Measurements from ENCODE around the gene FRMPD4. TPM values are rescaled to one million over a fixed set of nuclear protein-coding genes. Genes with fewer than 3 reads are reported as not detected.

The FRMPD4 gene
- total RNA-seq, 1 donor from 2014 or later = 0.08 TPM

- no peak for TF ChIP-seq CTCF (IDR thresholded peaks at IDR 0.05; ENCODE audit: insufficient read depth, low read length, poor library complexity, severe bottlenecking)
- no peaks in the 10 kb centered on the region for H3K36me3 ChIP-seq (ENCODE audit: control insufficient read depth, insufficient read depth, low read length)
- DNase-seq (ENCODE audit: low read depth) = no peak
- H3K4me3 ChIP-seq (ENCODE audit: low read depth, low read length) = no peak overlapping the region
- H3K27me3 ChIP-seq (ENCODE audit: control insufficient read depth, insufficient read depth, low read length) = no peaks in the 10 kb centered on the region
Observed at GRCh38 chrX:12269484-12269883, 131.2 kb downstream of the FRMPD4 start.

GRCh38 chrX:12278151-12278550, 139.9 kb downstream of the FRMPD4 start:
- Histone ChIP-seq H3K27me3 (ENCODE audit: control insufficient read depth, insufficient read depth, low read length) (no peaks in the 10 kb centered on the region), H3K4me3 (ENCODE audit: low read depth, low read length) (no peak overlapping the region), H3K36me3 (ENCODE audit: control insufficient read depth, insufficient read depth, low read length) (no peaks in the 10 kb centered on the region)
- TF ChIP-seq CTCF (IDR thresholded peaks at IDR 0.05; ENCODE audit: insufficient read depth, low read length, poor library complexity, severe bottlenecking) = no peak
- no peak for DNase-seq (ENCODE audit: low read depth)

GRCh38 chrX:12282991-12283390, 144.7 kb downstream of the FRMPD4 start:
- no peak overlapping the region for H3K4me3 ChIP-seq (ENCODE audit: low read depth, low read length)
- TF ChIP-seq CTCF (IDR thresholded peaks at IDR 0.05; ENCODE audit: insufficient read depth, low read length, poor library complexity, severe bottlenecking) = no peak
- no peak for DNase-seq (ENCODE audit: low read depth)
- H3K36me3 ChIP-seq (ENCODE audit: control insufficient read depth, insufficient read depth, low read length) = no peaks in the 10 kb centered on the region
- H3K27me3 ChIP-seq (ENCODE audit: control insufficient read depth, insufficient read depth, low read length) = no peaks in the 10 kb centered on the region

GRCh38 chrX:12292996-12293765, 154.9 kb downstream of the FRMPD4 start:
- no peak for DNase-seq (ENCODE audit: low read depth)
- TF ChIP-seq CTCF (IDR thresholded peaks at IDR 0.05; ENCODE audit: insufficient read depth, low read length, poor library complexity, severe bottlenecking) = no peak
- Histone ChIP-seq H3K36me3 (ENCODE audit: control insufficient read depth, insufficient read depth, low read length) (no peaks in the 10 kb centered on the region), H3K27me3 (ENCODE audit: control insufficient read depth, insufficient read depth, low read length) (no peaks in the 10 kb centered on the region), H3K4me3 (ENCODE audit: low read depth, low read length) (no peak overlapping the region)

- no peaks in the 10 kb centered on the region for H3K36me3 ChIP-seq (ENCODE audit: control insufficient read depth, insufficient read depth, low read length)
- no peak overlapping the region for H3K4me3 ChIP-seq (ENCODE audit: low read depth, low read length)
- no peak for TF ChIP-seq CTCF (IDR thresholded peaks at IDR 0.05; ENCODE audit: insufficient read depth, low read length, poor library complexity, severe bottlenecking)
- DNase-seq (ENCODE audit: low read depth) = no peak
- H3K27me3 ChIP-seq (ENCODE audit: control insufficient read depth, insufficient read depth, low read length) = no peaks in the 10 kb centered on the region
Observed at GRCh38 chrX:12297353-12297752, 159.1 kb downstream of the FRMPD4 start.

- TF ChIP-seq CTCF (IDR thresholded peaks at IDR 0.05; ENCODE audit: insufficient read depth, low read length, poor library complexity, severe bottlenecking) = no peak
- H3K4me3 ChIP-seq (ENCODE audit: low read depth, low read length) = no peak overlapping the region
- DNase-seq (ENCODE audit: low read depth) = no peak
- H3K36me3 ChIP-seq (ENCODE audit: control insufficient read depth, insufficient read depth, low read length) = no peaks in the 10 kb centered on the region
- no peaks in the 10 kb centered on the region for H3K27me3 ChIP-seq (ENCODE audit: control insufficient read depth, insufficient read depth, low read length)
Observed at GRCh38 chrX:12301288-12301687, 163.0 kb downstream of the FRMPD4 start.

All from kidney epithelial cell (primary cell).